GM12801 (cell line): ENCODE data around the gene RNF130.

Experiments used
- CTCF ChIP-seq: IDR thresholded peaks from one replicate; pipeline ENCODE4 v1.5.1; 2011; ENCODE audit warnings: control low read depth; ENCODE audit not compliant: insufficient read length; ENCODE audit errors: extremely low read depth

Gene RNF130

GRCh38 chr5:180056153-180056552 is 15.4 kb downstream of the RNF130 start:
- TF ChIP-seq CTCF, result no peak

DNA sequence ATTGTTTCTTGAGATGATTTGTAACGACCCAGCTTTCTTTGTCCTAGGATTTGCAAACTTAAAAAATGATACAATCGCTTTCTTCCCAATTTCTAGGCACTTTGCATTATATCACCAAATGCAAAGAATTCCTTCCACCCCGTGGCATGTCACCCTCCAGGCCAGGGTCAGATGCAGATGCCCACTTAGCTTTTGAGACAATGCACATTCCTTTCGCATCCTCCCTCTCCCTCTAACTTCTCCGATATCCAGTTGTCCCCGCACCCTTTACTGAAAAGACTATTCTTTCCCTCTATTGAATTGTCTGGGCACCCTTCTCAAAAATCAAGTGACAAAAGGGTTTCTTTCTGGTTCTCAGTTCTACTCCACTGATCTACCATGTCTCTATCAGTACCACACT is 17.3 kb downstream of the RNF130 start:
- TF ChIP-seq CTCF, result no peak

DNA sequence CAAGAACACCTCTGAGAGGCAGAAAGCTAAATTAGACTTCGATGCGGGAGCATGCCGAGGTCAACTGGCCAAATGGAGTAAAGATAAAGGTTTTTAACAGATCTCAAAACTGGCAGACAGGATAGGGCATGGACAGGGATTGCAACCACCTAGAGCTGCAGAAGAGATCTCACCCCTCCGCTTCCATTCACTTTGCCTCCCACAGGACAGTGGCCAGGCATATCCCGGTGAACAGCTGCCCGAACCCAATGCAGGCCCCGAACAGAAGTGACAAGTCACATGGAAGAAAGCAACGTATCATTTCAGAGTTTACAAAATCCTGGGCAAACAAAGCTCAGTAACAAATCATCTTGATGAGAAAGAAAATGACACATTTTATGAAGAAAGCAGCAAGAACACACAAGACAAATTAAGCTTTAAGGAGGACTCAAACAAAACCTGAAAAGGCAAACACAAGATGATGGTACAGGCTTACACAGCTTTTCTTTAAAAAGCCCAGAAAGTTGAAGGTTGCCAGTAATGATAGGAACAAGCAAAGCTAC is 18.4 kb downstream of the RNF130 start:
- TF ChIP-seq CTCF, result no peak

DNA sequence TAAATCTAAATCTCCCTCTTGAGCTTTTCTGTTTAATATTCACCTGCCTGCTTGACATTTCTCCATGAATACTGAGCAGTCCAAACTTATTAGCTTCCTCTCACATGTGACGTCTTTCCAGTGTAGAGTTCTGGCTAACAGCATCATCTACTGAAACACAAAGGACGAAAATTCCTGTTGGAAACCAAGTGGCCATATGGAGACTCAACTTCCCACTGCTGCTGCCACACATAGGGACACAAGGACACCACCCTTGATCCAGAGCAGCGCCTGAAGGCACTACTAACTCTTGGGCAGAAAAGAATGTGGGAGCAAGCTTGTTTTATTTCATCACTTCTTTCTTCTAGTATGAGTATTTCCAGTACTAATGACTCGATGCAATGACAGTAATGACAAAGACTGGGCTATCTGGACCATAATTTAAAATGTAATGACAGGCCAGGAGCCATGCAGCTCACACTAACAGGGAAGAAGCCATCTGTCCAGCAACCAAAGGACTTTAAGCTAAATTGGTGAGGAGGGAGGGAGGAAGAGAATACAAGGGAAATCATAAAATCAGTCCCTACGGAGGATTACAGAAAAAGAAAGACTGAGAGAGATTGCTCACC is 19.2 kb downstream of the RNF130 start:
- TF ChIP-seq CTCF, result no peak

GRCh38 chr5:180050121-180050940 is 21.2 kb downstream of the RNF130 start:
- no peak for TF ChIP-seq CTCF

- no peak for TF ChIP-seq CTCF
These were observed 22.4 kb downstream of the RNF130 start for GRCh38 chr5:180049185-180049548.

DNA sequence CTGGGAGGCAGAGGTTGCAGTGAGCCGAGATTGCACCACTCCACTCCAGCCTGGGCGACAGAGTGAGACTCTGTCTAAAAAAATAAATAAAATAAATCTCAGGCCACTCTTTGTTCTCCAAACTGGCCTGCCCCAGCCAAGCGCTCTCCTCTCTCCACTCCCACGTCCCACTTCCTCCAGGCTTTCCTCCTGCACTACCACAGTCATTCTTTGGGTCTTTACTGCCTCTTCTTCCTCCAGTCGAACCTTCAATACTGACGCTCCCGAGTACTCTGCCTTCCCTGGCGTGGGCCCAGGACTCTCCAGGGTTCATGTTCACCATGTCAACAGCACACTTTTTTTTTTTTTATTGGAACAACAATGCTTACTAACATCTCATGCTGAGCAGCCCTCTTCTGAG is 23.9 kb downstream of the RNF130 start:
- TF ChIP-seq CTCF, result no peak
